Endometrial microvascular endothelial cells (primary cell): ENCODE data around the gene HINT2. TPM values are rescaled to one million over a fixed set of nuclear protein-coding genes. Genes with fewer than 3 reads are reported as not detected.

ENCODE experiments used
- in situ Hi-C: cut with HindIII; loops from 2 replicates; pipeline ENCODE4 v1.10.0; 2017; ENCODE audit warnings: low sequenced_read_pairs, low pct_unique_long_range_greater_than_20kb; ENCODE audit errors: inconsistent ontology term
- total RNA-seq: library from RNA; depleted of rRNA; stranded (reverse); fragments of >200 nt; gene quantifications from one replicate; pipeline ENCODE4 v1.2.3, GENCODE V29; 2015; ENCODE audit errors: inconsistent ontology term

HINT2 gene
- total RNA-seq, 1 donor from 2014 or later = 53.3 TPM

DNA sequence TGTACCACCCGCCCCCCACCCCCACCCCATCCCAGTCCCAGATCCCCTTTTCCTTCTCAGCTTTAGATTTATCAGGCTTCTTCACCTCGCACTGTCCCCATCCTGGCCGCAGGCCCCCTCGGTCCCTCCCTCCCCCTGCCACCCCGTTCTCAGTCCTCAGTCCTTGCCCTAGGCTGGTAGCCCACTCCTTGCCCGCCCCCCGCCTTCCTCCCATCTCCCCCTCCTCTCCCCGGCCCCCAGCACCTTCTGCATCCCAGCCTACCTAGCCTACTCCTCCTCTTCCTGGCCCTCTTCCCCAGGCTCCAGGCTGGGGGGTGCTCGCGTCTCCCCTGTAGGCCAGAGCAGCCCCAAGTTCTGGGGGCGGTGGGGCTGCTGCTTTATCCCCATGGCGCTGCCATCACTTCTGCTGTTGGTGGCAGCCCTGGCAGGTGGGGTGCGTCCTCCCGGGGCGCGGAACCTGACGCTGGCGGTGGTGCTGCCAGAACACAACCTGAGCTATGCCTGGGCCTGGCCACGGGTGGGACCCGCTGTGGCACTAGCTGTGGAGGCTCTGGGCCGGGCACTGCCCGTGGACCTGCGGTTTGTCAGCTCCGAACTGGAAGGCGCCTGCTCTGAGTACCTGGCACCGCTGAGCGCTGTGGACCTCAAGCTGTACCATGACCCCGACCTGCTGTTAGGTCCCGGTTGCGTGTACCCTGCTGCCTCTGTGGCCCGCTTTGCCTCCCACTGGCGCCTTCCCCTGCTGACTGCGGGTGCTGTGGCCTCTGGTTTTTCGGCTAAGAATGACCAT, 22.6 kb downstream of the HINT2 start:
- in situ Hi-C loops = no loop called here

GRCh38 chr9:35791297-35791921, 23.4 kb downstream of the HINT2 start, which contains the start of gene NPR2:
Gene NPR2 (plus strand): TSS chr9:35791591. CDS start chr9:35792409, 818 bp downstream.
- in situ Hi-C loops = no loop called here

DNA sequence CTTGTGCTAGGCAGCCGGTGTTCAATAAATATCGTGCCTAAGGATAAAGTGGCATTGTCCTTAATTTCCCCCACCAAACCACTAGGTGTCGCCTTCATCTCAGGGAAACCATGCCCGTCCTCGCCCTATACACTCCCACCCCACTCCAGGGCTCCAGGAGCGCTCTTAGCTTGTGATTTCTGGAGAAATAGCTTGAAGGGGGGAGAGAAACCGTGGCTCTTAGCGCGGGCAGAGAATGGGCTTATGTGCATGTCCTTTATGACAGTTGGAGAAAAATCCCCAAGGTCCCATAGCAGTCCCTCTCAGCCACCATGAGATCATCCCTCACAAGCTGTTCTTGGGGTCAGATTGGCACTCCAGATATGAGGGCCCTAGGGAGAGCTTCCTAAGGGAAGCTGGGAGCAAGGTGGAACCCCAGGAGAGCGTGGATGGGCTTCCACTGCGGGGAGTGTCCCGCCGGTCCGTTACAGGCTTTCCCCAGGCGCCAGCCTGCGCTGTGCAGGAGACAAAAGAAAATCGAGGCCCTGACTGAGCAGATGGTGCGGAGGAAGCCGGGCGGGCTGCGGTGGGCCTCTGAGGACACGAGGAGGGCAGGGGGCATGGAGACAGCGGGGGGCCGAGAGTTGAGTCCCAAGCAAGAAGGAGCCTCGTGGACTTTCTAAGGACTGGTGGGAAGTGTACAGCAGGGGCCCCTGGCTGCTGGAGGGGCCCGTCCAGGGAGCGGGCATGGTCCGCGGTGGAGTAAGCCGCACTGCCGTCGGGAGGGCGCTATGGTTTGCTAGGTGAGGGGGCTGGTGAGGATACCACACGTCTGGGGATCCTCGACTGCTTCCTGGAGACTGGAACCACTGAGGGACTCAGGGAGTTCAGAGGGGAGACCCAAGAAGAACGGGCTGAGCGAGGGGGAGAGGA, 24.2 kb downstream of the HINT2 start:
- in situ Hi-C loops = no loop called here

GRCh38 chr9:35790025-35790384, 24.8 kb downstream of the HINT2 start:
- in situ Hi-C loops = no loop called here

DNA sequence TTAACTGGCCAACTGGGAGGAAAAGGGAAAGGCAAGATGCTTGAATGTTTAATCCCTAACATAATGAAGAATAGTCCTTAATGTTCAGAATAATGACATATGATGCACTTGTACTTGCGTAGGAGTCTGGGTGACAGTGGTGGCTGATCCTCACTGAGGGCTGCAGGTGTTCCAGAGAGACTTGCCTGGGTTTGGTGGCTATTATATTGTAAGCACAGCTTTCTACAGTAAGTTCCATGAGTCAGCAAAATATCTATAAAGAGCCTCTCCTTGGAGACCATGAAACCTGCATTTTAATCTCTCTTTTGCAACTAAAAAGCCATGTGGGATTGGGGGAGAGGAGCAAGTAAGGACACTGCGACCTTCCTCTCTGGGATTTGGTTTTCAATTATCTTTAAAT, 25.3 kb downstream of the HINT2 start:
- in situ Hi-C loops = no loop called here

DNA sequence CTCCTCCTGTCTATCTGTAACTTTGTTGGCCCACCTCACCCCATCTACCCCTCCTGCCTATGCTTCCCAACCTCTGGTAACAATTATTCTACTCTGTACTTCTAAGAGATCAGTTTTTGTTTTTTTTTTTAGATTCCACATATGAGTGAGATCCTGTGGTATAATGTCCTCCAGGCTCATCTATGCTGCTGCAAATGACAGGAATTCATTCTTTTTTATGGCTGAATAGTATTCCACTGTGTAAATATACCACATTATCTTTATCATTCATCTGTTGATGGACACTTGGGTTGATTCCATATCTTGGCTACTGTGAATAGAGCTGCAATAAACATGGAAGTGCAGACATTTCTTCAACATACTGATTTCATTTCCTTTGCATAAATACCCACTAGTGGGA, 31.4 kb downstream of the HINT2 start:
- in situ Hi-C loops = no loop called here

- in situ Hi-C loops = no loop called here
Observed at GRCh38 chr9:35781066-35781465, 33.8 kb downstream of the HINT2 start.

DNA sequence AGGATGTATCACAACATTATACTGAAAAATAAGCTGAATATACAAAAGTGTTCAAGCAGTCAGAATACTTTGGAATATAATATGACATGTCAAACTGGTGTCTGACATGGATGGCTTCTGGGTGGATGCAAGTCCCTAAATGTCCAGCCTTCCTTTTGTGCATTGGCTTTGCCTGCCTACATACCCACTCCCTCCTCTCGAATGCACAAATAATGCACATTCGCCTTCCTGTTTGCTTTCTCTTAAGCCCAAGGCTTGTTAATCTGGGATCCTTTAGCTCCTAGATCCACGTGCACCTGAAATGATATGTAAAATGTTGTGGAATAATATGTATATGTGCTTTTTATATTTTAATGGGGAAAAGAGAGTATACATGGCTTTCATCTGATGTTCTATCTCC, 36.3 kb downstream of the HINT2 start:
- in situ Hi-C loops = no loop called here

- in situ Hi-C loops = no loop called here
Observed at GRCh38 chr9:35776018-35776417, 38.8 kb downstream of the HINT2 start.

DNA sequence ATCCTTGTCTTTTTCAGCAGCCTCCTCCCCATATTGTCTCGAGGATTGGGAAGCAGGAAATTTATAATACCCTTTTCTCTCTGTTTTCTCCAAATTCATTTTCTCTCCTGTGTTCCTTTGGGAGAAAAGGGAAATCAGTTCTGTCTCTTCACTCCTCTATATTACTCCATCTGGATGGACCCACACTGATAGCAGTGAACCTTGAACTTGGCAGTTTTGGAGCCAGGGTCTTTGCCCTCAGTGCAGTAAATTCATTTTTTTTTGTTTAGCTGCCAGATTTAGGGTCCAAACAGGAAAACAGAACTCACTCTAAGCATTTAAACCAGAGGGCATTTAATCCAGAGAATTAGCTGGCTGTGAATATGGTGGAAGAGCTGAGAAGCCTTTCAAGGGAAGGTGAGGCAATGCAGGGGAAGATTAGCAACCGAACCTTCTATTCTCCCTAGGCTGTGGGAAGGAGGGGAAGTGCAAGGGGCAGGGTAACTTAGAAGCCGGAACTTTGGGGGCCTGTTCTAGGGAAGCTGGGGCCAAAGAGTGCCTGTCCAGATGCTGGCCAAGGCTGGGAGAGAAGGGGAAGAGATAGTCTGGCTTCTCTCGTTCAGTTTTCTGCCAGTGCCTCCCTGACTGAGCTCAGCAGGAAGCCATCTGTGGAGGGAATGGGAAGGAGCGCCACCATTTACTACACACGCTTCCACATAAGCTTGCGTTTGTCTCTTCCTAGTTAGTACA, 39.8 kb downstream of the HINT2 start:
- in situ Hi-C loops = no loop called here

DNA sequence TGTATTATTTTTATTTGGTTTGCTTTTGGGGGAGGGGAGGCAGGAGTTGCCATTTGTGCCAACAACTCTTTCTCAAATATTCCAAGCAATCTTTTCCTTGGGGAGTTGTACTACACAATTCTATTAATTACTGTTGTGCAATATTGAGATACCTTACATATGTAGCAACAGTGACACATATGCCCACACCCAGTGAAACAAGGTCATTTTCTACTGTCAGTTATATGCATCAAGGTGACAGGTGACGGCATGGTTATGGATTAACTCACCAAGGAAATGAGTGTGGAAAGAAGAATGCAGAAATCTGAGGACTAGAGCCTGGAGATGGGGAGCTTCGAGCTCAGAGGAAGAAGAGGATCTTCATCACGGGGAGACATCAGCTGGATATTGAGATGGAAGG, 42.9 kb downstream of the HINT2 start:
- in situ Hi-C loops = no loop called here

DNA sequence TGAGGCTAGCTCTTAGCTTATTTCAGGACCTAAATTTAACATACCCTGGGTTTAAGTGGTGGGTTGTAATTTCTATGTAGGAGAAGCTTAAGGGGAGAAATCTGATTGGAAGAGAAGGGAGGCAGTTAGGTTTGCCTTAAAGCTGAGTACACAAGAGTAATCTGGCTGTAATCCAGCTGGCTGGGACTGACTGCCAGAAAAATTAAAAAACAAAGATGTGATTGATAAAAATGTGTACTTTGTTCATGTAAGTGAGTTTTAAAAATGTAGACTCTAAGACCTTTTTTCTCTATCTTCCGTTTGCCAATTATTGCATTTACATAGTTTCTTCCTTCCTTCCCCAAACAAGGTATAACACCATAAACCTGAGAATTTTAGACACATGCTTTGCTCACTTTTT, 43.3 kb downstream of the HINT2 start:
- in situ Hi-C loops = no loop called here

DNA sequence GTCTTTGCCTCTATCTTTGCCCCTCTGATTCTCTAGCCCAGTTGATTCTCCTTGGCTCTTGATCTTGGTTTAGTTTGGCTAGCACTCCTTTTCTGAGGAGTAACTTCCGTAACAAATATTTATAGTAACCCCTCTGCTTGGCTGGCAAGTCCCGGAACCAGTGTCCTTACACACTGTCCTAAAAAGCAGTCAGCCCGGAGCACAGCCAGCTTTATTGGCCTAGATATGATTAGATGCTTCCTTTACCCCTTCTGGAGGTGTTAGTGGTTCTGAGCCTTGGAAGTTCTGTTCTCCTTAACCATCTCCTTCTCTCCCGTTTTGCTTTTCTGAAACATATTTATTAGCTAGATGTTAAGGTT, 43.8 kb downstream of the HINT2 start:
- in situ Hi-C loops = no loop called here

DNA sequence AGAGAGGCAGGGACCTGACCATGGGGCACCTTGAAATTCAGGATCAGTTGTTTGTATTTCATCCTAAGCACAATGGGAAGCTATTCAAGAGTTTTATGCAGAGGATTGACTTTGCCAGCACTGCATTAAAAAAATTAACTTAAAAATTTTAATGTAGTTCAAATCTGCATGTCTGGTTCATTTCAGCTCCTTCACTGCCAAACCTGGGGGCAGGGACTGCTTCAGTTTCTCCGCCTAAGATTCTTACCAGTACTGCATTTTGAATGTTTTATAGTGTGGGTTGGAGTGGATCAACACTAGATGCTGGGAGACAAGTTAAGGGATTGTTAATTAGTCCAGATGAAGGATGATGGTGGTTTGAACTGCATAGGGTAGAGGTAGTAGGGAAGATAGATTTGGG, 45.1 kb downstream of the HINT2 start:
- in situ Hi-C loops = no loop called here

DNA sequence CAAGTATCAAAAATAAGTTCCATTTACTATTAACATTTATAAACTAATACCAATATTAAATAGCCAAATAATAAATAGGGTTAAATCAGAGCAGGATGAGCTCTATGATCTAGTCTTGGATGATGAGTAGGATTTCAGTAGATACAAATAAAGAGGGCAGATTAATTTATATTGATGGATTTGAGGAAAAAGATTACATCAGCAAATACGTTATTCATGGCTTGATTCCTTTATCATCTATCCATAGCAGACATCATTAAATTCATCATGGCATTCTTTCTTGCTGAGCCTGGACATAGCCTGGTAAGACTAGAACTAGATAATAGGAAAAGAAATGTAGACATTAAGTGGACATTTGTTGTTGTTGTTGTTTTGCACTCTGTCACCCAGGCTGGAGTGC, 47.4 kb downstream of the HINT2 start:
- in situ Hi-C loops = no loop called here

DNA sequence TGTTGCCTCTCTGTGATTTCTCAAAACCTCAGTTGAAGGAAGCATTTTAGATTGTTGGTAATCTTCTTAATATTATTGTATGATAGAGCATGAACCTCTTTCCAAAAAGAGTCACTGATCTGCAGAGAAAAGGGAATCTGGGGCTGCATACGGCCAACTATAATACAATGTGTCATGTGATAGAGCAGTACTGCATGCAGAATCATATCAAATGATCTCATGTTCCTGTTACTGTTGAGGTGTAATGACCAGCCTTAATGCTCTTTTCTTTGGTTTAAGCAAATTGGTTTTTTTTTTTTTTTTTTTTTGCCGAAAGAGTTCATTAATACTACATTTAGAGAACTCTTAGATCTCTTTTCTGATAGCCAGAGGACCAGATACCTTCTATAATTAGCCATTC, 47.8 kb downstream of the HINT2 start:
- in situ Hi-C loops = no loop called here

DNA sequence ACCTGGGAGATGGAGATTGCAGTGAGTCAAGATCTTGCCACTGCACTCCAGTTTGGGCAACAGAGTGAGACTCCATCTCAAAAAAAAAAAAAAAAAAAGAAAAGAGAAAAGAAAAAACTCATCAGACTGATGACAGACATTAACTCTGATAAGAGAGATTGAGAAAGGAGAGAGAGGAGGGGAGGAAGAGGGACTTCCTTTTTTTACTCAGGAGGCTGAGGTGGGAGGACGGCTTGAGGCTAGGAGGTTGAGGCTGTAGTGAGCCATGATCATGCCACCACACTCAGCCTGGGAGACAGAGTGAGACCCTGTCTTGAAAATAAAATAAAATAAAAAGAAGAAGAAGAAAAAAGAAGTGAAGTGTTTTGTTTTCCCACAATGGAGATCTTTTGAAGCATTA, 51.0 kb downstream of the HINT2 start:
- in situ Hi-C loops = no loop called here

DNA sequence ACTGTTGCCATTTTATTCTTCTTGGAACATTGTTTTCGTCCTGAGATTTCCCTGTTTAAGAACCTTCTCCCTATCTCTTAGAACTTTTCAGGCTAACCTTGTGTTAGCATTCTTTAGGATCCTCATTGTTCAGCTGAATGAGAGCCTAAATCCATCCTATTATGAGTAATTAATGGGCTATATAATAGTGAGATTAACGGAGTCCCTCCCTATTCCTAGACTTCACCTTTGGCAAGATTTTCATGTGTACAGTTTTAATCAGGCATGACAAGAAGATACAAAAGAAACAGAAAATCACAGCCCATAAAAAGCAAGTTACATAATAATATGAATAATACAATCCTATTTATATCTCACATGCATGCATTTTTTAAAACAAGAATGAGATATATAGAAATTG, 51.7 kb downstream of the HINT2 start:
- in situ Hi-C loops = no loop called here
